Epidermal melanocyte (primary cell): ENCODE results near the gene NRF1.

ENCODE experiments used
- DNase-seq: peaks from one replicate; pipeline ENCODE4 v3.0.0; 2011; ENCODE audit warnings: low spot score; ENCODE audit not compliant: insufficient read length

Gene NRF1

DNA sequence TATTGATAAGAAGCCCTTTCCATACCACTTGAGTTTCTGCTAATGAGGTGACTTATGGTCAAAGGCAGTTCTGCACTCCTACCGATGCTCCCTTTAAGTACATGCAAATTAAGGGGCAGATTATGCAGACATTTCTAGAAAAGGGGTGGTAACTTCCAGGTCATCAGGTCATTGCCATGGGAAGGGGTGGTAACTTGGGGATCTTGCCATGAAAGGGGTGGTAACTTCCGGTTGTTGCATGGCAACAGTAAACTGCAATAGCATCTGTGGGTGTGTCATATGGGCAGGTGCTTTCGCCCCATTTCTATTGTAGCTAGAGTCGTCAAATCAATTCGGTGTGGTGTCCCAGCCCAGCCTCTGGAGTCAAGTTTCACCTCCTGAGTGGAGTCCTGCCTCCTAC, 190.4 kb downstream of the NRF1 start:
- DNase-seq, result no peak

DNA sequence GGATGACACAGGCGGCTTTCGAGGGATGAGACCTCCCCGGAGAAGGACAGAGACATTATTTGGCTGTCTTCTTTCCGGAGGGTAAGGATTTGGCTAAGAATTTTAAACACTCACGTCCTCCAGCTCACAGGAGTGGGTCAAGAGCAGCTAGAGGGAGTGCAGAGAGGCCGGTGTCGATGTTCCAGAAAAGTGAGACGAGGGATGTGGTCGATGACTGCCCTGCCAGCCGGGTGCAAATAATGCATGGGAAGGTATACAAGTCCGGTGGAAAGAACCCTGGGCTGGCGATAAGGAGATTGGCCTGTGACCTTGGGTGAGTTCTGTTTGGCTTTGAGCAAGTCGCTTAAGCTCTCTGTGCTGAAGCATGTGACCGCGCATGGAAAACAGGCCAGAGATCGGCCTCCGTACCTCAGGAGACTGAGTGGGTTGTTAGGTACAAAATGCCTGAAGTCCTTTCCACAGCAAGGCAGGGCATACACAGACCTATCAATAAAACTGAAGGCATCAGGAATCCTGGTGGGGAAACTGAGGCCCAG, 192.1 kb downstream of the NRF1 start:
- DNase-seq, result no peak

DNA sequence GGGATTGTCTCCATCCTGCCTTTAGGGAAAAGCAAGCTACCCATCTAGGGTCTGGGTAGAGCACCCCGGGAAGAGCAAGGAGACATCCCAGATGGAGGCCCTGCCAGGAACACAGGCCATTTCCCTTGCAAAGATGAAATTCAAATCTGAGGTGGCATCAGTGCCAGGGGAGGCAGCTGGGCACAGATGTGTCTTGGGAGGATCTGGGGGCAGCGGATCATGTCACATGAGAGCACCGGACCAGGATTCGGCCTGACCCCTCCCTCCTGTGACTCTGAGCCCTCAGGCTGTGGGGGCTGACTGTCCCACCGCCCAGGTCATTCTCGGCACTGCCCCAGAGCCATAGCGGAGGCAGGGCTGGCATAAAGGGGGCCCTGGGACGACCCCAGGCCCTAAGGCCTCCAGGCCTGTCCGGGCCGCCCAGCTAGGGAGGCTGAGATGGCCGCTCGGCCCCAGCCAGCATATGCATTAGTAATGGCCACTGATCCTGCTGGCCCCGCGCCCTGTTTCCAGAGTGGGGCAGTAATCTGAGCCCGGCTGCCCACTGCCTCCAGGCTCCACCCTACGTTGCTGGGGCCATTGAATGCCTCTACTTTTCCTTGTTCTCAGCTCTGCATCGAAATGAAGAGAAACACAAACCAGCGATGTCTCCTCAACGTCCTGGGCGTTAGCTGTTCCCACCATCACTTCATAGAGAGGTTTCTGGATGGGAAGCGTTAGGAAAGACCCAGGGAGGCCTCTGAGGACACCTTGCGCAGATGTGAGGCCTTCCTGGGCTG, 192.8 kb downstream of the NRF1 start:
- DNase-seq, result no peak

DNA sequence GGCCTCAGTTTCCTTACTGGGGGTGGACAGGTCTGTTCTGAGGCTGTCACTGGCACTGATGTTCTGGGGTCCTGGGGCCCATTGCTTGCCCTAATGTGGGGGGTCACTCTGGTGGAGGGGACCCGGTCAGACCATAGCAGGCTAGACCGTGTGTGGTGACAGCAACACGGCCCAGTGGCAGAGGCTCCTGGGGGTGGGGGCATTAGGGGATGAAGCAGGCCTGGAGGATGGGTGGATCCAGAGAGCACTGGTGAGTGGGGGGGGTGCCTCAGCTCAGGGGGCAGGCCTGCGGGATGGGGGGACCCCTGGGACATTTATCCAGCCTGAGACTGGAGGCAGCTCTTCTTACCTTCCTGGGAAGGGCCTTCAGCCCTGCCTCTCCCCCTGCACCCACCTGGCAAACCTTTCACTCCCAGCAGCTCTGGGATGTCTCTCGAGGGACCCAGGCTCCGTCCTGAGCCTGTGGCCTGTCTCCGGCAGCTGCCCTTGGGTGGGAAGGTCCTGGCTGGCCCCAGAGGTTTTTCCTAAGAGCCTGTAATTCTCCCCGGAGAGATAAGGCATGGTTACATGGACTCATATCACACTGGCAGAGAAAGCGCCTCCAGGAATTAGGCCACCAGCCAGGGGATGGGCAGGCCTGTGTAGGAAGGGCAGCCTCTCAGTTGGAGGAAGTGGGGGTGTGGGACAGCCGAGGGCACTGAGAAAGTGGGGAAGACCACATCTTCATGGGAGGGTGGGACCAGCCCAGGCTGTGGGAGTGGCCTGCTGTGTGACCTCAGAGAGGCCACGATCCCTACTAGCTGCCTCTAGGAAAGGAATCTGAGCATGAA, 193.6 kb downstream of the NRF1 start:
- DNase-seq, result no peak
